Body of pancreas (tissue), 4 donors: ENCODE measurements around the gene KRT6A.
"Not testable (repeated sequence)": the region's sequence is repeated elsewhere in the genome, so short reads cannot be mapped to it uniquely, and the experiment has no call there.

ENCODE experiments used
- POLR2A ChIP-seq, 3 donors: fragments of 450-650 bp; IDR thresholded peaks; one replicate each; pipeline ENCODE4 v1.6.1; 2016; ENCODE audit warnings: antibody characterized with exemption in 3 of 3, mild to moderate bottlenecking in 2 of 3
- TF ChIP-seq, protein P1 (sequence below), 7 experiments: fragments of 450-650 bp in 4 of 7; fragments of 200-600 bp in 3 of 7; sonication (generic) in 3 of 7; IDR thresholded peaks; one replicate each; pipeline ENCODE4 v1.5.1; 2016 to 2019; ENCODE audit warnings: antibody characterized with exemption in 7 of 7

DNA sequence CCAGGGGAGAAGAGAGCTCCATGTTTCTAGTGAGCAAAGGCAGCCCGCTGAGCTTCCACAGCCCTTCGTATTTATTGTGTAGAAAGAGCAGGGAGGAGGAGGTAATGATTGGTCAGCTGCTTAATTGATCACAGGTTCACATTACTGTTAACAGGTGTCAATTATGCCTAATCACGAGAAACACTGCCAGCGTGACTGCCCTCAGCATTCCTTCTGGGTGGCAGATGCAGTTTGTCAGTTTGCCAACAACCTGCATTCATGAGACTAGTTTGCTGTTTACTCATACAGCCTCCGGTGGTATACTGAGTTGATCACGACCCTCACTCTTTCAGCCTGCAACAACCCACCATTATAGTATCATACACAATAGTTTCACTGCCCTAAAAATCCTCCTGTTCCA is 7.5 kb upstream of the KRT6A start:
- TF ChIP-seq, protein P1, sequence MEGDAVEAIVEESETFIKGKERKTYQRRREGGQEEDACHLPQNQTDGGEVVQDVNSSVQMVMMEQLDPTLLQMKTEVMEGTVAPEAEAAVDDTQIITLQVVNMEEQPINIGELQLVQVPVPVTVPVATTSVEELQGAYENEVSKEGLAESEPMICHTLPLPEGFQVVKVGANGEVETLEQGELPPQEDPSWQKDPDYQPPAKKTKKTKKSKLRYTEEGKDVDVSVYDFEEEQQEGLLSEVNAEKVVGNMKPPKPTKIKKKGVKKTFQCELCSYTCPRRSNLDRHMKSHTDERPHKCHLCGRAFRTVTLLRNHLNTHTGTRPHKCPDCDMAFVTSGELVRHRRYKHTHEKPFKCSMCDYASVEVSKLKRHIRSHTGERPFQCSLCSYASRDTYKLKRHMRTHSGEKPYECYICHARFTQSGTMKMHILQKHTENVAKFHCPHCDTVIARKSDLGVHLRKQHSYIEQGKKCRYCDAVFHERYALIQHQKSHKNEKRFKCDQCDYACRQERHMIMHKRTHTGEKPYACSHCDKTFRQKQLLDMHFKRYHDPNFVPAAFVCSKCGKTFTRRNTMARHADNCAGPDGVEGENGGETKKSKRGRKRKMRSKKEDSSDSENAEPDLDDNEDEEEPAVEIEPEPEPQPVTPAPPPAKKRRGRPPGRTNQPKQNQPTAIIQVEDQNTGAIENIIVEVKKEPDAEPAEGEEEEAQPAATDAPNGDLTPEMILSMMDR (IDR thresholded peaks at IDR 0.05) = not testable (repeated sequence)
- TF ChIP-seq POLR2A (IDR thresholded peaks at IDR 0.05) = not testable (repeated sequence)
